Measurements from ENCODE around the gene CEP250. TPM values are rescaled to one million over a fixed set of nuclear protein-coding genes. Genes with fewer than 3 reads are reported as not detected.

Gene CEP250
- total RNA-seq, 1 experiment from 2014 or later: 63.6 TPM

- no peaks in the 10 kb centered on the region; the same call in 1 of the 2 replicates for H4K20me1 ChIP-seq (ENCODE audit: insufficient read depth)
- ChIA-PET POLR2A (ENCODE audit: unreplicated experiment) (interaction anchor here (0.6 to 0.7 kb wide), 3 partner anchors 8 to 105 kb away, joined by 3 to 7 read pairs (median 5); no protein-coding TSS in a partner anchor), CTCF (no interaction called here)
- peaks cover 32% of the 10 kb centered on the region for H3K4me1 ChIP-seq (replicated peaks; ENCODE audit: insufficient read depth)
- no peaks in the 10 kb centered on the region for H3K79me2 ChIP-seq (ENCODE audit: low read depth)
- no peak for TF ChIP-seq CTCF (conservative IDR thresholded peaks at IDR 0.05)
- no peak for TF ChIP-seq EZH2 (IDR thresholded peaks at IDR 0.05; ENCODE audit: low read depth)
- H3K27ac ChIP-seq: peak overlapping the region; percentile 70
- no peaks in the 10 kb centered on the region for H3K9me3 ChIP-seq (ENCODE audit: insufficient read depth, low read depth)
- intact Hi-C loops (cut with micrococcal nuclease; ENCODE audit: unreplicated experiment): no loop called here
- no peaks in the 10 kb centered on the region for H3K27me3 ChIP-seq (ENCODE audit: insufficient read depth, low read depth)
- peaks cover 5% of the 10 kb centered on the region; the same call in 1 of the 2 replicates for H3K36me3 ChIP-seq (ENCODE audit: low read depth)
- H3K4me3 ChIP-seq: no peak overlapping the region; the same call in 1 of the 2 replicates
- BruUV-seq (replicated peaks): no TSS peak
- no peak overlapping the region for H2AFZ ChIP-seq
- H3F3A ChIP-seq (ENCODE audit: insufficient read depth, low read depth): peaks cover 30% of the 10 kb centered on the region; the same call in 1 of the 2 replicates
- DNase-seq: no peak
- H3K9me2 ChIP-seq (ENCODE audit: insufficient read depth): no peaks in the 10 kb centered on the region
- peak overlapping the region; percentile 73 for H3K4me2 ChIP-seq
Observed at GRCh38 chr20:35559042-35559693, 103.8 kb downstream of the CEP250 start.

- CTCF ChIA-PET: interaction anchor here (0.6 kb wide), 1 partner anchor 28 kb away, joined by 4 read pairs; no protein-coding TSS in a partner anchor
- intact Hi-C loops (cut with micrococcal nuclease; ENCODE audit: unreplicated experiment): no loop called here
Observed at GRCh38 chr20:35560105-35560511, 104.7 kb downstream of the CEP250 start.

GRCh38 chr20:35560541-35560940 lies 105.1 kb downstream of the CEP250 start:
- H3K27ac ChIP-seq: peak overlapping the region; percentile 70
- H3K4me2 ChIP-seq: peak overlapping the region; percentile 73
- H3K9me2 ChIP-seq (ENCODE audit: insufficient read depth): no peaks in the 10 kb centered on the region
- ChIA-PET CTCF (interaction anchor here (0.6 kb wide), 1 partner anchor 28 kb away, joined by 4 read pairs; no protein-coding TSS in a partner anchor), POLR2A (ENCODE audit: unreplicated experiment) (interaction anchor here (0.6 kb wide), 2 partner anchors 46 to 182 kb away, joined by 3 to 4 read pairs; partner anchors contain the start of gene RBM39)
- no peaks in the 10 kb centered on the region for H3K79me2 ChIP-seq (ENCODE audit: low read depth)
- no TSS peak for BruUV-seq (replicated peaks)
- no peaks in the 10 kb centered on the region for H3K27me3 ChIP-seq (ENCODE audit: insufficient read depth, low read depth)
- no peak for DNase-seq
- H3F3A ChIP-seq (ENCODE audit: insufficient read depth, low read depth): peaks cover 33% of the 10 kb centered on the region; the same call in 1 of the 2 replicates
- H3K9me3 ChIP-seq (ENCODE audit: insufficient read depth, low read depth): no peaks in the 10 kb centered on the region
- no peak overlapping the region for H2AFZ ChIP-seq
- H3K4me1 ChIP-seq (replicated peaks; ENCODE audit: insufficient read depth): peaks cover 32% of the 10 kb centered on the region
- intact Hi-C loops (cut with micrococcal nuclease; ENCODE audit: unreplicated experiment): no loop called here
- TF ChIP-seq EZH2 (IDR thresholded peaks at IDR 0.05; ENCODE audit: low read depth) (no peak), CTCF (conservative IDR thresholded peaks at IDR 0.05) (no peak)
- H3K4me3 ChIP-seq: peak overlapping the region; percentile 39; the same call in 1 of the 2 replicates
- H4K20me1 ChIP-seq (ENCODE audit: insufficient read depth): no peaks in the 10 kb centered on the region
- H3K36me3 ChIP-seq (ENCODE audit: low read depth): peaks cover 7% of the 10 kb centered on the region; the same call in 1 of the 2 replicates

More at GRCh38 chr20:35560105-35560511, 104.7 kb downstream of the CEP250 start:
- POLR2A ChIA-PET (ENCODE audit: unreplicated experiment): interaction anchor here (0.6 kb wide), 1 partner anchor 47 kb away, joined by 4 read pairs; no protein-coding TSS in a partner anchor
- H3K4me3 ChIP-seq: peak overlapping the region; percentile 39; the same call in 1 of the 2 replicates
- no peaks in the 10 kb centered on the region for H3K79me2 ChIP-seq (ENCODE audit: low read depth)
- H3K27me3 ChIP-seq (ENCODE audit: insufficient read depth, low read depth): no peaks in the 10 kb centered on the region
- TF ChIP-seq CTCF (conservative IDR thresholded peaks at IDR 0.05): no peak
- H3K4me2 ChIP-seq: peak overlapping the region; percentile 73
- H3K9me2 ChIP-seq (ENCODE audit: insufficient read depth): no peaks in the 10 kb centered on the region
- peak overlapping the region; percentile 70 for H3K27ac ChIP-seq
- H4K20me1 ChIP-seq (ENCODE audit: insufficient read depth): no peaks in the 10 kb centered on the region
- peak; percentile 73 to 84 for DNase-seq
- no peak overlapping the region for H2AFZ ChIP-seq
- BruUV-seq (replicated peaks): no TSS peak
- peaks cover 33% of the 10 kb centered on the region; the same call in 1 of the 2 replicates for H3F3A ChIP-seq (ENCODE audit: insufficient read depth, low read depth)
- H3K36me3 ChIP-seq (ENCODE audit: low read depth): peaks cover 7% of the 10 kb centered on the region; the same call in 1 of the 2 replicates
- H3K9me3 ChIP-seq (ENCODE audit: insufficient read depth, low read depth): no peaks in the 10 kb centered on the region
- peaks cover 32% of the 10 kb centered on the region for H3K4me1 ChIP-seq (replicated peaks; ENCODE audit: insufficient read depth)

Data from PC-9 (cell line).